Activated T-helper 1 cell treated with anti-CD3 and anti-CD28 coated beads, Interleukin-2, amount 50 U/mL, for 16 hours (primary cell): Measurements from ENCODE around the gene CERS4.
A peak's percentile ranks its signal among the peaks of the same experiment; 100 is the strongest.
"Not testable (repeated sequence)": the region's sequence is repeated elsewhere in the genome, so short reads cannot be mapped to it uniquely, and the experiment has no call there.

ENCODE experiments used
- DNase-seq, 2 donors: peaks; one replicate each; pipeline ENCODE4 v3.0.0-alpha.2; 2020; ENCODE audit warnings: low read depth in 1 of 2, low spot score in 1 of 2

CERS4 gene

DNA sequence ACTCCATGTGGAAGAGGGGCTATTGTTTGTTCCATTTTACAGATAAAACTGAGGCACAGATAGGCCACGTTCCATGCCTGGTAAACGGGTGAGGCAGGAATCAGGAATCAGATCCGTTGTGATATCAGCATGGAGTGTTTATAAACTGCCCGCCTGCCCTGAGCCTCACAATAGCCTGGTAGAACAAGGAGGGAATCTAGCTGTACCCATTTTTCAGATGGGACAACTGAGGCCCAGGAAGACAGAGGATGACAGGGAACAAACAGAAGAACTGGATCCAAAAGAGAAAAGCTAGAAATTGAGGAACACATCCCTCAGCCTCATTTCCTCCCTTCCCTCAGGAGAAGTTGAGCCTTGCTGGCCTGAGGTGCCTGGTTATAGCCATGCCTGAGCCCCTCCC is 32.5 kb downstream of the CERS4 start:
- no peak for DNase-seq

GRCh38 chr19:8242211-8242821 is 33.1 kb downstream of the CERS4 start:
- no peak for DNase-seq

DNA sequence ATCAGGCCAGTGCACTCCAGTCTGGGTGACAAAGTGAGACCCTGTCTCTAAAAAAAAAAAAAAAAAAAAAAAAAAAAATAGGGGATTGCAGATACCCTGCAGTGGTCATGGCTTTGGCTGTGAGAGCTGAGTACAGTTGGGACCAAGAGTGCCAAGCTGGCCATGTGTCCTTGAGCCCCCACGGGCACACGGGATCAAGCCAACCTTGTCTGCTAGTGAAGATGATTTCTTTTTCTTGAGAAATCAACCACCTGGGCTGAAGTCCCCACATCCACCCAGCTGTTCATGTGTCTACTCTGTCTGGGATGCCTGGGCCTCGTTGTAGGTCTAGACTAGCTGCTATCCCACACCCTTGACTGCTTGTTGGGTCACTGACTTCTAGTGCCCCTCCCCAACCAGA is 34.0 kb downstream of the CERS4 start:
- DNase-seq, result no peak

DNA sequence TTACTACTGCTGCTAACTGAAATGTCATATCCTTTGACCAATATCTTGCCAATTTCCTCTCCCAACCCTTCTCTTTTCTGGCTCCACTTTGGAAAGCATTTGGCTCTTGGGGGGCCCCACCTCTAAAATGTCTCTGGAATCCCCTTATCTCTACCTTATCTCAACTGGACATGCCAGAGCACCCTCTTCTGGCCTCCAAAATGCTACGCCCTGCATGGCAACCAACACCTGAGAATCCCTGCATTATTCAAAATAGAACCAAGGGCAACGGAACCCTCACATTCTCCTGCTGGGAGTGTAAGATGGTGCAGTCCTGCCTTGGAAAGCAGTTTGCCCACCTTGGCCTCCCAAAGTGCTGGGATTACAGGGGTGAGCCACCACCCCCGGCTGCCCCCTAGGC is 35.3 kb downstream of the CERS4 start:
- no peak for DNase-seq

DNA sequence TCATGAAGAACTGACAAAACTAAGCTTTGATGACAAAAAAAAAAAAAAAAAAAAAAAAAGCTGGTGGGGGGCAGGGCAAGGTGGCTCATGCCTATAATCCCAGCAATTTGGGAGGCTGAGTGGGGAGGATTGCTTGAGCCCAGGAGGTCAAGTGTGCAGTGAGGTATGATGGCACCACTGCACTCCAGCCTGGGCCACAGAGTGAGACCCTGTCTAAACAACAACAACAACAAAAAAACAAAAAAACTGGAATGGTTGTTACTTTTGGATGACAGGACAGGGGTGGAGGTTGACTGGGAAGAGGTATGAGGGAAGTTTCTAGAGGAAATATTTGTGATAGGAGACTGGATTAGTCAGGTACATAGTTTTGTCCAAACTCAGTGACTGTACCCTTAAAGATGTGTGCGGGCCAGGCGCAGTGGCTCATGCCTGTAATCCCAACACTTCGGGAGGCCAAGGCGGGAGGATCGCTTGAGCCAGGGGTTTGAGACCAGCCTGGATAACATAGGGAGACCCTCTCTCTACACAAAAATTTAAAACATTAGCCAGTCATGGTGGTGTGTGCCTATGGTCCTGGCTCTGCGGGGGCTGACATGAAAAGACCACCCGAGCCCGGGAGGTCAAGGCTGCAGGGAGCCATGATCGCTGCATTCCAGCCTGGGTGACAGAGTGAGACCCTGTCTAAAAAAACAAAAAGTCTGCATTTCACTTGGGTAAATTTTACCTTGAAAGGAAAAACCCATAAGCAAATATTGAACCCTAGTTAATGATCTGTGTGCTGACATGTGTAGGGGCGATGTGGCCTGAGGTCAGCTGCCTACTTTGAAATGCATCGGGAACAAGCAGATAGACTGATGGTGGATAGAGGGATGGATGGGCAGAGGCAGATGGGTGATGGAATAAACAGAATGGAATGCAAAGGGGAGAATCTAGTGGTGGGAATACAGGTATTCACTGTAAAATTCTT is 37.0 kb downstream of the CERS4 start:
- no peak for DNase-seq

- DNase-seq, result not testable (repeated sequence)
These were observed 38.1 kb downstream of the CERS4 start for GRCh38 chr19:8247129-8247890.

DNA sequence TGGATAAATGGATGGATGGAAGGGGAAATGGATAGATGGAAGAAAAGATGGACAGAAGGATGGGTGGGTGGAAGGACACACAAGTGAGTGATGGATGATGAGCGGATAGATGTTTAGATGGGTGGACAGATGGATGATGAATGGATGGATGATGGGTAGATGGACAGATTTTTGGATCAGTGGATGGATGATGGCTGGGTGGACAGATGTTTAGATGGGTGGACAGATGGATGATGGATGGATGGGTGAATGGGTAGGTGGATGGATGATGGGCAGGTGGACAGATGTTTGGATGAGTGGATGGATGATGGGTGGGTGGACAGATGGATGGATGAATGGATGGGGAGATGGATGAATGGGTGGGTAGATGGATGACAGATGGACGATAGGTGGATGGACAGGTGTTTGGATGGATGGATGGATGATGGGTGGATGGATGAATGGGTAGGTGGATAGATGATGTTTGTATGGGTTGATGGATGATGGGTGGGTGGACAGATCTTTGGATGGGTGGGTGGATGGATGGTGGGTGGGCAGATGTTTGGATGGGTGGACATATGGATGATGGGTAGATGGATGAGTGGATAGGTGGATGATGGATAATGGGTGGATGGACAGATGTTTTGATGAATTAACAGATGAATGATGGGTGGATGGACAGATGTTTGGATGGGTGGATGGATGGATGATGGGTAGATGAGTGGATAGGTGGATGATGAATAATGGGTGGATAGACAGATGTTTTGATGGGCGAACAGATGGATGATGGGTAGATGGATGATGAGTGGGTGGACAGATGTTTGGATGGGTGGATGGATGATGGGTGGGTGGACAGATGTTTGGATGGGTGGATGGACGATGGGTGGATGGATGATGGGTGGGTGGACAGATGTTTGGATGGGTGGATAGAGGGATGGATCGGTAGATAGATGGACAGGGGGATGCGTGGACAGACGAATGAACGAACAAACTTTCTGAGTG is 39.5 kb downstream of the CERS4 start:
- no peak for DNase-seq

GRCh38 chr19:8250596-8250995 is 41.4 kb downstream of the CERS4 start:
- no peak for DNase-seq

DNA sequence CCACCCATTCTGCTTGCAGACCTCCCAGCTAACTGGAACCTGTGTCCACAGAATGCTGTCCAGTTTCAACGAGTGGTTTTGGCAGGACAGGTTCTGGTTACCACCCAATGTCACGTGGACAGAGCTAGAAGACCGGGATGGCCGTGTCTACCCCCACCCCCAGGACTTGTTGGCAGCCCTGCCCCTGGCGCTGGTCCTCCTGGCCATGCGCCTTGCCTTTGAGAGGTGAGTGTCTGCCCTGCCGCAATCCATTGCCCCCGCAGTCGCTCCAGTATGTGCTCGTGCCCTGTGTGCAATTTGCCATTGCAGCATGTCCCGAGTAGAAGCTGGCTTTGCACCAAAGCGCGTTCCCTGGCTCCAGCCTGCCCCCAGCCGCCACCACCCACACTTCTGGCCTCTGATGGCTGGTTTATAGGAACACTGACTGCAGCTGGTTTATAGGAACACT is 41.9 kb downstream of the CERS4 start:
- no peak for DNase-seq

DNA sequence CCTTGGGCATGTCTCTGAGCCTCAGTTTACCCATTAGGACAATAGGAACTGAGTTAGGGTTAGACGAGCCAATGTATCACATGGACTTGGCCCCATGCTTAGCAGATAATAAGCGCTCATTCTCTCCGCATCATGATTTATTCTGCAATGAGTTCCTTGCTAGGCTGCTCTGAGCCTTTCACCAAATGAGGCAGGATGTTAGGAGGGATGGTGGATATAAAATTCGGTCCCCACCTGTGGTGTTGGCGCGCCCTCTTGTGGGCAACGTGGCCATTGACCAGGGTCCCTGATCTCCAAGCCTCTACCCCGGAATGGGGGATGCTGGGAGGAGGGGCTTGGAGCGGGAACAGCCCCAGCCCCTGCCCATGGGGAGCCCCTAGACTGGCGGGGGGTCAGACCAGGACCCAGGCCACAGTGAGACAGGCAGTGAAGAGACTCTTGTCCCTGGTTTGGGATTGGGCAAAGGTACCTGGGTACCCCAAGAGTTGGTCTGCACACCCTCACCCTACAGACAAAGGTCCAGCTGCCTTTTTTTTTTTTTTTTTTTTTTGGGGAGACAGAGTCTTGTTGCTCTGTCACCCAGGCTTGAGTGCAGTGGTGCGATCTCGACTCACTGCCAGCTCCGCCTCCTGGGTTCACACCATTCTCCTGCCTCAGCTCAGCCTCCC is 43.9 kb downstream of the CERS4 start:
- DNase-seq, result peak; percentile 71 to 75

DNA sequence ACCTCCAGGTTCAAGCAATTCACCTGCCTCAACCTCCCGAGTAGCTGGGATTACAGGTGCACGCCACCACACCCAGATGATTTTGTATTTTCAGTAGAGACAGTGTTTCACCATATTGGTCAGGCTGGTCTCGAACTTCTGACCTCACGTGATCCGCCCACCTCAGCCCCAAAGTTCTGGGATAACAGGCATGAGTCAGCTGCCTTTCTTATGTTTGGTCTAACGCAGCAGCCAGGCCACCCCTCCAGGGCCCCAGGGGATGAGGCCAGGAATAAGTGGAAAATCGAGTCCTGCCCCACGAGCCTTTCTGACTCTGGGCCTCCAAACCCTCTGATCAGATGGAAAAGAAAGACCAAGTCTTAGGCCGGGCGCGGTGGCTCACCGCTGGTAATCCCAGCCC is 44.5 kb downstream of the CERS4 start:
- no peak for DNase-seq

- DNase-seq, result no peak
These were observed 45.3 kb downstream of the CERS4 start for GRCh38 chr19:8254286-8255001.

DNA sequence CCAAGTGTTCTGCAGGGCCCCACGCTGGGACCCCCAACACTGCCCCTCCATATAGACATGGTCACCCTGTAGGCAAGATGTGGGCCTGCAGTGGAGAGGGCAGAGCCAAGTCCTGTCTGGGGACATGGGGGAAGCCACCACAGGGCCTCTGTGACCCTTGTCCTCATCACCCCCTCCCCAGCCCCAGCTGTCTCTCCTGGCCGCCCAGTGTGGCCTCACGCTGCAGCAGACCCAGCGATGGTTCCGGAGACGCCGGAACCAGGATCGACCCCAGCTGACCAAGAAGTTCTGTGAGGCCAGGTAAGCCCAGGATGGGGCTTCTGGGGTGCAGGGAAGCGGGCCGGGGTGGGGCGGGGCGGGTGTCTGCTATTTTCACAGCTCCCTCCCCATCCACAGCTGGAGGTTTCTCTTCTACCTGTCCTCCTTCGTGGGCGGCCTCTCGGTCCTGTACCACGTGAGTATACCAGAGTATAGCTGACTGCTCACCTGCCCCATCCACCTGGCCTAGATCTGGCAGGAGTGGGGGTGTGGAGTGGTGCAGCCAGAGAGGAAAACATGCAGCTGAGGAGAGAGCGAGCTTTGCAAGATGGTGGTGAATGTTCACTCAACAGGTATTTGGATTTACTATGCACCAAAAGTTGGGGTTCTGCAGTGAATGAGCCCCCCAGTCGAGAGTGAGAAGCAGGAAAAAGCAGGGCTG is 46.4 kb downstream of the CERS4 start:
- DNase-seq, result no peak

DNA sequence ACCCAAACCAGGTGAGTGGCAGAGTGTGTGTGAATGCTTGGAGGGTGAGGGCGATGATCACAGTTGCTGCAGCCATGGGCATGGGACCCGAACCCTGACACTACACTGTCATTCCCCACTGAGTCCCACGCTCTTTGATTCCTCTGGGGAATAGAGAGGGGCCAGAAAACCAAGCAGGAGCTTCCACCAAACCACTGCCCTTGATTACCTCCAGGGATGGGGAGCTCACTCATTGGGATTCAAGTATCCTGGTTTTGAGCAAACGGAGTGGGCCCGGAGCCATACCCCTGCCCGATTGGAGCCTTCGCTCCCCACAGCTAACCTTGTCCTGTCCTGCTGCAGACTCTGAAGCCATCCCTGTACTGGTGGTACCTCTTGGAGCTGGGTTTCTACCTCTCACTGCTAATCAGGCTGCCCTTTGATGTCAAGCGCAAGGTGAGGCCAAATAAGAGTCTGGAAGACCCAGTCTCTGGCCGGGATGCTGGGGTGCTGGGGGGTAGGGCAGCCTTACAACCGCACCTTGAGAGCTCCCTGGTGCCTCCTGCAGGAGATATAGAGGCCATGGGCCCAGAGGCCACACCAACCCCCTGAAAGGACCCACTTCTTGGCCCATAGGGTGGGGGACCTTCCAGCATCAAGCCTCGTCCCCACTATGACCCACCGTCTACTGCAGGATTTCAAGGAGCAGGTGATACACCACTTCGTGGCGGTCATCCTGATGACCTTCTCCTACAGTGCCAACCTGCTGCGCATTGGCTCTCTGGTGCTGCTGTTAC is 47.3 kb downstream of the CERS4 start:
- DNase-seq, result no peak

DNA sequence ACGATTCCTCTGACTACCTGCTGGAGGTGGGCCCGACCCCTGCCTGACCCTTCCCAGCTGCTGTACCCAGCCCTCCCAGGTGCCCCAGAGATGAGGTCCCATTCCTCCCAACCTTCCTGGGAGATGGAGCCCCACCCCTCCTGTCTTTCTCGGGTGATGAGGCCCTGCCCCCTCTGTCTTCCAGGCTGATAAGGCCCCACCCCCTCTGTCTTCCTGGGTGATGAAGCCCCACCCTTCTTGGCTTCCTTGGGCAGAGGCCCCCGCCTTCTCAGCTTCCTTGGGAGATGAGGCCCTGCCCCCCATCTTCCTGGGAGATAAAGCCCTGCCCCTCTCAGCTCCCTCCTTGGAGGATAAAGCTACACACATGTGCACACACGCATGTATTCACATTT is 47.9 kb downstream of the CERS4 start:
- no peak for DNase-seq

DNA sequence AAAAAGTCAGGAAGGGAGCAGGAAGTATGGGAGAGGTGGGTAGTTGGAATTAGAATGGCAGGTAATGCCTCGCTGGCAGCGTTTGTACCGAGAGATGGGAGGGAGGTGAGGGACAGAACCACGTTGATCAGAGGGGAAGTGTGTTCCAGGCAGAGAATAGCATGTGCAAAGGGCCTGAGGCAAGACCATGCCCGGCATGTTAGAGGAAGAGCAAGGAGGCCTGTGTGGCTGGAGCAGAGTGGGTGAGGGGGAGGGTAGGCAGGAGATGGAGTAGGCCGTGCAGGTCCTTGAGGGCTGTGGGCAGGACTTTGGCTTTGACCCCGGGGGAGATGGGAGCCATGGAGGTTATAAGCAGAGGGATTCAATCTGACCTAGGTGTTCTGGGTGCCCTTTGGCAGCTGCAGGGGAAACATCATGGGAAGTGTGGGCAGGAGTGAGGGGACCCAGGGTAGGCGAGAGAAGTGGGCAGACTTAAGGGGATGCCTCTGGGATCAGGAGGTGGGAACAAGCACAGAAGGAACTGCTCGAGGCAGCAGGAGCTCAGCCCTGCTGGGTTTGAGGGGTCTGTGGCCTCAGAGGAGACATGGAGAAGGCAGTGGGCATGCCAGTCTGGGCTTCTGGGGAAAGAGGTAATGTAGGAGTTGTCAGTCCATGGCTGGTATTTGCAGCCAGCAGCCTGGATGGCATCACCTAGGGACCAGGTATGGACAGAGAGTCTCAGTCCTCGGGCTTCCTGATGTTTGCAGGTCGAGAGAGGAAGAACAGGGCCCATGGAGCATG is 50.2 kb downstream of the CERS4 start:
- DNase-seq, result no peak

GRCh38 chr19:8259922-8260247 is 50.7 kb downstream of the CERS4 start:
- no peak for DNase-seq
